GM23338 (cell line): Measurements from ENCODE around the gene CPSF7.

ENCODE experiments used
- ETS1 ChIP-seq: IDR thresholded peaks from 2 replicates; pipeline ENCODE4 v1.6.1; 2016; ENCODE audit warnings: antibody characterized with exemption
- EZH2 ChIP-seq: fragments of 200-600 bp; sonication (generic); IDR thresholded peaks from one replicate; pipeline ENCODE4 v1.8.0; 2017; ENCODE audit warnings: antibody characterized with exemption, mild to moderate bottlenecking, low read depth; ENCODE audit not compliant: unreplicated experiment
- REST ChIP-seq: IDR thresholded peaks from one replicate; pipeline ENCODE4 v1.6.1; 2018; ENCODE audit warnings: antibody characterized with exemption; ENCODE audit not compliant: unreplicated experiment
- TF ChIP-seq, protein P1 (sequence below), 2 experiments: fragments of 200-600 bp in 1 of 2; sonication (generic) in 1 of 2; conservative IDR thresholded peaks; 2 replicates each; pipeline versions ENCODE4 v1.5.1 to v1.6.1; 2016 to 2017; ENCODE audit warnings: antibody characterized with exemption in 2 of 2, low read depth in 2 of 2, mild to moderate bottlenecking in 2 of 2, moderate library complexity in 1 of 2

DNA sequence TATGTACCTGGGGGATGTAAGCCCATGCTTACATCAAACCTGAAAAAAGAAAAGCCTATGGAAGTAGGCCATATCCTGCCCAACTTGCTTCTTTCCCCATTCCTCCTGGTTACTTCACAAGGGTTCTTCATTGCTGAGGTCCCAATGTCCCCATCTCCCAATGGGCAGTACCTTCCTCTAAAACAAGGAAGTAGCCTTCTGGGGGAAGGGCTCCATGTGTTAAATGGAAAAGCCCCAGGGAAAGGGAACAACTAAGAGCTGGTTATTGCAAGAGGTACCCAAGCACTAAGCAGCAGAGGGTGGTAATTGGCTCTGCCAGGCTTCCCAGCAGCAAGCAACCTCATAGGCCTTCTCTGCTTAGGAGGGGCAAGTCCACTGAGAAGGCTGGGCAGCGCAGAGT lies 26.1 kb downstream of the CPSF7 start:
- no peak for TF ChIP-seq REST
- TF ChIP-seq, protein P1, sequence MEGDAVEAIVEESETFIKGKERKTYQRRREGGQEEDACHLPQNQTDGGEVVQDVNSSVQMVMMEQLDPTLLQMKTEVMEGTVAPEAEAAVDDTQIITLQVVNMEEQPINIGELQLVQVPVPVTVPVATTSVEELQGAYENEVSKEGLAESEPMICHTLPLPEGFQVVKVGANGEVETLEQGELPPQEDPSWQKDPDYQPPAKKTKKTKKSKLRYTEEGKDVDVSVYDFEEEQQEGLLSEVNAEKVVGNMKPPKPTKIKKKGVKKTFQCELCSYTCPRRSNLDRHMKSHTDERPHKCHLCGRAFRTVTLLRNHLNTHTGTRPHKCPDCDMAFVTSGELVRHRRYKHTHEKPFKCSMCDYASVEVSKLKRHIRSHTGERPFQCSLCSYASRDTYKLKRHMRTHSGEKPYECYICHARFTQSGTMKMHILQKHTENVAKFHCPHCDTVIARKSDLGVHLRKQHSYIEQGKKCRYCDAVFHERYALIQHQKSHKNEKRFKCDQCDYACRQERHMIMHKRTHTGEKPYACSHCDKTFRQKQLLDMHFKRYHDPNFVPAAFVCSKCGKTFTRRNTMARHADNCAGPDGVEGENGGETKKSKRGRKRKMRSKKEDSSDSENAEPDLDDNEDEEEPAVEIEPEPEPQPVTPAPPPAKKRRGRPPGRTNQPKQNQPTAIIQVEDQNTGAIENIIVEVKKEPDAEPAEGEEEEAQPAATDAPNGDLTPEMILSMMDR (conservative IDR thresholded peaks at IDR 0.05; ENCODE audit: low read depth in 2 of 2), result no peak
- no peak for TF ChIP-seq ETS1
- no peak for TF ChIP-seq EZH2
